Liver (tissue), 3 donors: ENCODE measurements around the gene ATP2A3.

Experiments
- EGR1 ChIP-seq, 2 donors: IDR thresholded peaks; 2 replicates each; pipeline ENCODE4 v1.6.1; 2016 to 2018; ENCODE audit warnings: antibody characterized with exemption in 2 of 2, low read depth in 2 of 2
- GABPA ChIP-seq, 2 donors: IDR thresholded peaks in 1 of 2; conservative IDR thresholded peaks in 1 of 2; 2 replicates each; pipeline ENCODE4 v1.6.1; 2016; ENCODE audit warnings: antibody characterized with exemption in 2 of 2, mild to moderate bottlenecking in 1 of 2, moderate library complexity in 1 of 2
- RXRA ChIP-seq, 2 donors: IDR thresholded peaks; 2 replicates each; pipeline ENCODE4 v1.6.1; 2017 to 2018; ENCODE audit warnings: antibody characterized with exemption in 2 of 2, mild to moderate bottlenecking in 1 of 2
- TF ChIP-seq, protein P1 (sequence below): IDR thresholded peaks from 2 replicates; pipeline ENCODE4 v1.6.1; 2016; ENCODE audit warnings: antibody characterized with exemption, mild to moderate bottlenecking
- TF ChIP-seq, protein P2 (sequence below): fragments of 150-350 bp; IDR thresholded peaks from 2 replicates; pipeline ENCODE4 v1.5.1; 2017; ENCODE audit warnings: improper control_type of control experiment, low read depth, low read length; ENCODE audit not compliant: missing input control
- donor health status: healthy.
- donor health status: healthy.

DNA sequence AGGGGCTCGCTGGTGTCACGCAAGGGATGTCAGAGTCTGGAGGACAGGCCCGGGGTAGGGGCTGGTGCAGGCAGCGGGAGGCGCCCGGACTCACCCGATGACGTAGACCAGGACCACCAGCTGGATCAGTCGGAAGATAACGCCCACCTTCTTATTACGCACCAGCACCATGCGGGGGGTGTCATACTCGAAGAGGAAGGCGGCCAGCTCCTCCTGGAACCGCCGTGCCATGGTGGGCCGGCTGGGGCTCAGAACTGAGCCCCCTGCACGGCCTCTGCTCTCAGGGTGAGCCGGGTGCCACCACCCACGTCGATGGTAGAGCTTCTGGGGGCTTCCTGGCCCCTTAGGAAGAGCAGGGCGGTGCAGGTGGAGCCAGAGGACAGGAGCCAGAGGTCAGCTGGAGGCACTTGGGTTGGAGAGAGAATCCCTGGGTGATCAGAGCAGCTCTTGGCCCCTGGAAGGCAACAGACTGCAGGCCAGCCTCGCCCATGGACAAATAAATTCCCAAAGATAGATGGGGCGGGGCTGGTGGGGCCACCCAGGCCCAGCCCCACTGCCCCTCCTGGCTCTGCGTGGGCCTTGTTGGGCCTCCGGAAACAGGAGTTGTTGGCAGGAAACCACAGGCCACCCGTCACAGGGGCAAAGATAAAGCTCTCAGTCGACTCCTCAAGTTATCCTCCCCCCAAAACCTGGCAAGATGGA, 48.1 kb downstream of the ATP2A3 start, which contains the start of gene P2RX1:
- TF ChIP-seq, protein P1, sequence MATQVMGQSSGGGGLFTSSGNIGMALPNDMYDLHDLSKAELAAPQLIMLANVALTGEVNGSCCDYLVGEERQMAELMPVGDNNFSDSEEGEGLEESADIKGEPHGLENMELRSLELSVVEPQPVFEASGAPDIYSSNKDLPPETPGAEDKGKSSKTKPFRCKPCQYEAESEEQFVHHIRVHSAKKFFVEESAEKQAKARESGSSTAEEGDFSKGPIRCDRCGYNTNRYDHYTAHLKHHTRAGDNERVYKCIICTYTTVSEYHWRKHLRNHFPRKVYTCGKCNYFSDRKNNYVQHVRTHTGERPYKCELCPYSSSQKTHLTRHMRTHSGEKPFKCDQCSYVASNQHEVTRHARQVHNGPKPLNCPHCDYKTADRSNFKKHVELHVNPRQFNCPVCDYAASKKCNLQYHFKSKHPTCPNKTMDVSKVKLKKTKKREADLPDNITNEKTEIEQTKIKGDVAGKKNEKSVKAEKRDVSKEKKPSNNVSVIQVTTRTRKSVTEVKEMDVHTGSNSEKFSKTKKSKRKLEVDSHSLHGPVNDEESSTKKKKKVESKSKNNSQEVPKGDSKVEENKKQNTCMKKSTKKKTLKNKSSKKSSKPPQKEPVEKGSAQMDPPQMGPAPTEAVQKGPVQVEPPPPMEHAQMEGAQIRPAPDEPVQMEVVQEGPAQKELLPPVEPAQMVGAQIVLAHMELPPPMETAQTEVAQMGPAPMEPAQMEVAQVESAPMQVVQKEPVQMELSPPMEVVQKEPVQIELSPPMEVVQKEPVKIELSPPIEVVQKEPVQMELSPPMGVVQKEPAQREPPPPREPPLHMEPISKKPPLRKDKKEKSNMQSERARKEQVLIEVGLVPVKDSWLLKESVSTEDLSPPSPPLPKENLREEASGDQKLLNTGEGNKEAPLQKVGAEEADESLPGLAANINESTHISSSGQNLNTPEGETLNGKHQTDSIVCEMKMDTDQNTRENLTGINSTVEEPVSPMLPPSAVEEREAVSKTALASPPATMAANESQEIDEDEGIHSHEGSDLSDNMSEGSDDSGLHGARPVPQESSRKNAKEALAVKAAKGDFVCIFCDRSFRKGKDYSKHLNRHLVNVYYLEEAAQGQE = no peak
- TF ChIP-seq EGR1 (IDR thresholded peaks at IDR 0.05; ENCODE audit: low read depth in 2 of 2) = no peak
- TF ChIP-seq, protein P2, sequence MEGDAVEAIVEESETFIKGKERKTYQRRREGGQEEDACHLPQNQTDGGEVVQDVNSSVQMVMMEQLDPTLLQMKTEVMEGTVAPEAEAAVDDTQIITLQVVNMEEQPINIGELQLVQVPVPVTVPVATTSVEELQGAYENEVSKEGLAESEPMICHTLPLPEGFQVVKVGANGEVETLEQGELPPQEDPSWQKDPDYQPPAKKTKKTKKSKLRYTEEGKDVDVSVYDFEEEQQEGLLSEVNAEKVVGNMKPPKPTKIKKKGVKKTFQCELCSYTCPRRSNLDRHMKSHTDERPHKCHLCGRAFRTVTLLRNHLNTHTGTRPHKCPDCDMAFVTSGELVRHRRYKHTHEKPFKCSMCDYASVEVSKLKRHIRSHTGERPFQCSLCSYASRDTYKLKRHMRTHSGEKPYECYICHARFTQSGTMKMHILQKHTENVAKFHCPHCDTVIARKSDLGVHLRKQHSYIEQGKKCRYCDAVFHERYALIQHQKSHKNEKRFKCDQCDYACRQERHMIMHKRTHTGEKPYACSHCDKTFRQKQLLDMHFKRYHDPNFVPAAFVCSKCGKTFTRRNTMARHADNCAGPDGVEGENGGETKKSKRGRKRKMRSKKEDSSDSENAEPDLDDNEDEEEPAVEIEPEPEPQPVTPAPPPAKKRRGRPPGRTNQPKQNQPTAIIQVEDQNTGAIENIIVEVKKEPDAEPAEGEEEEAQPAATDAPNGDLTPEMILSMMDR = no peak
- TF ChIP-seq GABPA (IDR thresholded peaks at IDR 0.05 in 1 of 2, conservative IDR thresholded peaks at IDR 0.05 in 1 of 2) = no peak
- no peak for TF ChIP-seq RXRA (IDR thresholded peaks at IDR 0.05)
